Loucy (cell line): ENCODE results near the gene DMRTC2.

Experiments
- CTCF ChIP-seq: fragments of 200-600 bp; sonication (generic); conservative IDR thresholded peaks from 2 replicates; pipeline ENCODE4 v1.5.1; 2014; ENCODE audit warnings: mild to moderate bottlenecking, antibody characterized with exemption, low read length
- EZH2phosphoT487 ChIP-seq: fragments of 200-600 bp; IDR thresholded peaks from 2 replicates; pipeline ENCODE4 v1.6.1; 2018; ENCODE audit warnings: antibody characterized with exemption, mild to moderate bottlenecking, moderate library complexity, borderline replicate concordance

GRCh38 chr19:41882568-41883462, 38.0 kb downstream of the DMRTC2 start, which contains the start of gene ARHGEF1:
- no peak for TF ChIP-seq CTCF
- TF ChIP-seq EZH2phosphoT487 = no peak
